Activated CD4-positive, alpha-beta T cell treated with anti-CD3 and anti-CD28 coated beads, Interleukin-2, amount 50 U/mL, for 4 hours (primary cell): Measurements from ENCODE around the gene CFAP20.
"Not testable (repeated sequence)": the region's sequence is repeated elsewhere in the genome, so short reads cannot be mapped to it uniquely, and the experiment has no call there.

Experiments
- DNase-seq, 2 experiments: peaks; one replicate each; pipeline ENCODE4 v3.0.0-alpha.2; 2020

Gene CFAP20

DNA sequence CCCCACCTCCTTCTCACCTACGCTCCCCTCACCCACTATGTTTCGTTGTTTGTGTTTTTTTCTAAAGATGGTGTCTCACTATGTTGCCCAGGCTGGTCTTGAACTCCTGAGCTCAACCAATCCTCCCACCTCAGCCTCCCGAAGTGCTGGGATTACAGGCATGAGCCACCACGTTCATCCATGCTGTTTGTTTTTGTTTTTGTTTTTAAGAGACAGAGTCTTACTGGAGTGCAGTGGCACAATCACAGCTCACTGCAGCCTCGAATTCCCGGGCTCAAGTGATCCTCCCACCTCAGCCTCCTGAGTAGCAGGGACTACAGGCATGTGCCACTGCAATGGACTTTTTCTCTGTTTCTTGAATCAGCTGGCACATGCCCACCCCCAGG lies 33.6 kb downstream of the CFAP20 start:
- DNase-seq: not testable (repeated sequence)

DNA sequence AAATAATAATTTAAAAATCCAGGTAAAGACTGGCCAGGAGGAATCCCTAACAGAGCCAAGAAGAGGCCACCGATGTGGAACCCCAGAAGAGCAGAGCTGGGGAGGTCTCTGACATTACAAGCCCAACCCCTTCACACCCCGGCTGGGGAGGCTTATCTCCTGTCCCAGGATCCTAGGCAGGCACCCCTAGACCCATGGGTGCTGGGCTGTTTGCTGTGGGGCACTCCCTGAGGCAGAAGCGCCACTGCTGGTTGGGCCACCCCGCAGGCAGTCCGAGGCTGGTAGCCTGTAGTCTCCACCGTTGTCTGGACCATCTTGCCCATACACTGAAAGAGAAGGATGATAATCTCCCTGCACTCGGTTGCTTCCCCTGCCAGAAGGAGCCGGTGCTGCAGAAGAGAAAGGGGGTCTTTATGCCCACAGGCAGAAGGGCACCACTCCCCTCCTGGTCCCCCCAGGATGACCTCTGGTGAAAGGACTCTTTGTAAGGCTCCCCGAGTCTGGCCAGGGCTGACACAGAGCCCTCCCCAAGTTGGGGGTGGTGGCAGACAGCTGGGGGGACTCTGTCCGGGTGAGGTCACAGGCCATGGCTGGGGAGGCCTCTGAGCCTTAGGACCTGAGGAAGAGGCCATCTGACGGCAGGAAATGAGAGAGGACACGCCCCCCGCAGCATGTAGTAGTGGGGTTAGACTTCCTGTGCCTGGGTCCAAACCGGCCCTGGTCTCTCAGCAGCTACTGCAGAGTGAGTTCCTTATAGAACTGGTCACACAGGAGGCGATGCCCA lies 34.2 kb downstream of the CFAP20 start:
- no peak for DNase-seq

DNA sequence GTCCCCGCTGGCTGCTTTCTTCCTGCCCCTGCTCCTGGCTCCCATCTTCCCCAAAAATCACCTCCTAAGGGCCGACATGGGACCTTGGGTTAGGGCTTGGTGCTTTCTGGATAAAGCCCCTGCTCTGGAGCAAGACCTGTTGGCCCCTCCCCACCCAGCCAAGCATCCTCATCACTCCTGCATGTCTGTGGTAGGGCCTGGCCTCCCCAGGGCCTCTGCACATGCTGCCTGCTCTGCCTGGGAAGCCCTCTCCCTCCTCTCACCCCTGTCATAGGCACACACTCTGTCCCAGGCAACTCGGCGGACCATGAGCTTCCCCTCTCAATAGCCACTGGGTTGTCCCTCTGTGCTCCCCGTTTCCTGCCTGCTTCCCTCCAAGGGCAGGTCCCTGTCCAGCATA lies 35.2 kb downstream of the CFAP20 start:
- DNase-seq: no peak

DNA sequence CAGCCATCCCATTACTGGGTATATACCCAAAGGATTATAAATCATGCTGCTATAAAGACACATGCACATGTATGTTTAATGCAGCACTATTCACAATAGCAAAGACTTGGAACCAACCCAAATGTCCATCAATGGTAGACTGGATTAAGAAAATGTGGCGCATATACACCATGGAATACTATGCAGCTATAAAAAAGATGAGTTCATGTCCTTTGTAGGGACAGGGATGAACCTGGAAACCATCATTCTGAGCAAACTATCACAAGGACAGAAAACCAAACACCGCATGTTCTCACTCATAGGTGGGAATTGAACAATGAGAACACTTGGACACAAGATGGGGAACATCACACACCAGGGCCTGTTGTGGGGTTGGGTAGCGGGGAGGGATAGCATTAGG lies 38.8 kb downstream of the CFAP20 start:
- DNase-seq: not testable (repeated sequence)

DNA sequence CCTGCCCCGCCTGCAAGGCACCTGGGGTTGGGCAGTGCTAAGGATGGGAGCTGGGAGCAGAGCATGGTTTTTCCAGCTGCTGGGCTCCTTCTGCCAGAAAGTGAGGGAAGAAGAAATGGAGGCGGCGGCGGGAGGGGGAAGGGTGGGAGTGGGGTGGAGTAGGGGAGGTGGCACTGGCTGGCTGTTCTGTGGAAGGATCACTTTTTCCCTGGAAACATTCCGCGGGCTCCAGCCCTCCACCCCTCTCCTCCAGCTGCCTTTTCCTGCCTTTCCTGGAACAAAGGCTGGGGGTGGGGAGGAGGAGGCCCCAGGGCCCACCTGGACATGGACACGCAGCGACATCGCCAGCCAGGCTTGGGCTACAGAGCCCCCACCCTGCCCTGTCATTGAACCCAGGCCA lies 41.1 kb downstream of the CFAP20 start:
- no peak for DNase-seq

DNA sequence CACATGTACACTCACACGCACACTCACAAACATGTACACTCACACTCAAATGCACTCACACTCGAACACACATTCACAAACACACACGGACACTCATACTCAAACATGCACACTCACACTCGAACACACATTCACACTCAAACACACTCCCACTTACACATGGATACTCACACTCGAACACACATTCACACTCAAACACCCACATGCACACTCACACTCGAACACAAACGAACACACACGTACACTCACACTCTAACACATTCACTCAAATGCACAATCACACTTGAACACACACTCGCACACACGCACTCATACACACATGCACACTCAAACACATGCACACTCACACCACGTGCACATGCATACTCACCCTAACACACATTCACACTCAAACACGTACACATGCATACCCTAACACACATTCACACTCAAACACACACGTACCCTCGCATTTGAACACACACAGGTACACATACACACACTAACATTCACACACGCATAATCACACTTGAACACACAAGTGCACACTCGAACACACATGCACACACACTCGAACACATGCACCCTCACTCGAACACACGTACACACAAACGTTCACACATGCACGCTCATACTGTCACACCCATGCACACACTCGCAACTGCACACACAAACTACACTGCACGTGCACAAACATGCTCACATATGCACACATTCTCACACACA lies 41.8 kb downstream of the CFAP20 start:
- DNase-seq: no peak

DNA sequence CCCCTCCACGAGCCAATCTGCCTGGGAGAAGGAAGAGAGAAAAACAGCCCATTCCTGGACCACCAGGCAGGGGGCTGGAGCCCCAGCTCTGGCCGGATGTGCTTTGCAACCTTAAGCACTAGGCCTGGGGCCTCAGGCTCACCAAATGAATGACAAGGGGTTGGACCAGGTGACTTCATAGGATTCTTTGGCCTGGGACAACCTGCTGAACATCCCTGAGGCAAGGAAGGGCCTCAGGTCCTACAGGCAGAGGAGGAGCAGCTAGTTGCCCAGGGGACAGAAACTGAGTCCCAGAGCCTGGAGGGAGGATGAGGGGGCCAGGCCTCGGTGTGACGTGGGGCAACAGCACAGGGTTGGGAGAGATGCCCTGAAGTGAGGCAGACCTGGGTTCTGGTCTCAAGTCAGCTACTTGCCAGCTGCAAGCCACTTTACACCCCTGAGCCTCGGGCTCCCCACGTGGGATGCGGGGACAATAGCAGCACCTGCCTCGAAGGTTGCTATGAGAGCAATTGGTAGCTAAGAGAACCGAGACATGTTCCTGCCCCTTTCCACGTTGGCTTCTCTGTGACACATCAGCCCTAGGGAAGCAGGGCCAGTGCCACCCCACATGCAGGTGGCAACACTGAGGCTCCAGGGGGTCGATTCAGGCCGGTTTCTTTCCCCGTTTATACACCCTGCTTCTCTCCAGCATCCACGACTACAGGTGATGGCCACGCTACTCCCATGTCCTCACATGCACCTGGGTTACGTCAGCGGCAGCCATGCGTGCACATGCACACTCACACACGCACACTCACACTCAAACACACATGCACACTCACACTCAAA lies 42.6 kb downstream of the CFAP20 start:
- DNase-seq: no peak

DNA sequence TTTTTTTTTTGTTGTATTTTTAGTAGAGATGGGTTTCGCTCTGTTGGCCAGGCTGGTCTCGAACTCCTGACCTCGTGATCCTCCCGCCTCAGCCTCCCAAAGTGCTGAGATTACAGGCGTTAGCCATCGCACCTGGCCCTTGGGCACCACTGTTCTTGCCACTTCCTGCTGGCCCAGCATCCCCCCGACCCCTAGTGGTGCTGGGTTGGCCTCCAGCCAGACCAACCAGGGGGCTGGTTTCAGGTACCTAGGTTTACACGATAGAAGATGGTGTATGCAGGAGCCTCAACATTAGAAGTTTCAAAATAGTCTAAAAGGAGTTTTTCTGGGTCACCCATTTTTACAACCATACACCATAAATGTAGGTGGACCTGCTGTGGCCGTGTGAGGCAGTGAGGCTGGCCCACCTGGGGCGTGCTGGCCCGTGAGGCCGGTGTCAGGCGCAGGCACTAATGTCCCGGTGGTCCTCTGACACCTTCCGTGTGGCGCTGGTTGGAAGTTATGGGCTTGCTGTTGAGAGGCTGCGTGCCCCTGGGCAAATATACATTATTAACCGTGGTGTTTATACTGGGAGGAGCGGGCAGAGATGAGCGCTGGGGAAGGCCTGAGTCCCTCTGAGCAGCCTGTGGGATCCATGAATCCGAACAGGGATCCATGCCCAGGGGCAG lies 43.5 kb downstream of the CFAP20 start:
- no peak for DNase-seq

DNA sequence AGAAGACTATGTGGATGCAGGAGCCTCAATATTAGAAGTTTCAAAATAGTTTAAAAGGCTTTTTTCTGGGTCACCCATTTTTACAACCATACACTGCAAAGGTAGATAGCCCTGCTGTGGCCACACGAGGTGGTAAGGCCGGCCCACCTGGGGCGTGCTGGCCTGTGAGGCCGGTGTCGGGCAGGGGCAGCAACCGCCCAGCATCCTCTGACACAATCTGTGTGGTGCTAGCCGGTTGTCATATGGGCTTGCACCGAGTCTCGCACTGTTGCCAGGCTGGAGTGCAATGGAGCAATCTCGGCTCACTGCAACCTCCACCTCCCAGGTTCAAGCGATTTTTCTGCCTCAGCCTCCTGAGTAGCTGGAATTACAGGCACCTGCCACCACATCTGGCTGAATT lies 44.0 kb downstream of the CFAP20 start:
- no peak for DNase-seq

DNA sequence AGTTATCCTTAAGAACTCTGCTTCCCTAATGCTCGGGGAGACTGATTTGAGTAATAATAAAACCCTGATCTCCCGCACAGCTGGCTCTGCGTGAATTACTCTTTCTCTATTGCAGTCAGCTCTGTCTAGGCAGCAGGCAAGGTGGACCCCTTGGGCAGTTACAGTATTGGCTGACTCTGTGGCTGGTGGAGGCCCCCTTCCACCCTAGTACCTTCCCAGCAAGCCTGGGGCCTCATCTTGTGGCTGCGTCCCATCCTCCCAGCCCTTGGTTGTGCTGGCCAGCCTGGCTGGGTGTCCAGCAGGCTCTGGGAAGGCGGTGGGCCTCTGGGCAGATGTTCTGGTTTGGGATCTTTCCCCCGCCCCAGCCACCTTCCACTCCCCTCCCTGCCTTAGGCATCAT lies 44.5 kb downstream of the CFAP20 start:
- DNase-seq: no peak

DNA sequence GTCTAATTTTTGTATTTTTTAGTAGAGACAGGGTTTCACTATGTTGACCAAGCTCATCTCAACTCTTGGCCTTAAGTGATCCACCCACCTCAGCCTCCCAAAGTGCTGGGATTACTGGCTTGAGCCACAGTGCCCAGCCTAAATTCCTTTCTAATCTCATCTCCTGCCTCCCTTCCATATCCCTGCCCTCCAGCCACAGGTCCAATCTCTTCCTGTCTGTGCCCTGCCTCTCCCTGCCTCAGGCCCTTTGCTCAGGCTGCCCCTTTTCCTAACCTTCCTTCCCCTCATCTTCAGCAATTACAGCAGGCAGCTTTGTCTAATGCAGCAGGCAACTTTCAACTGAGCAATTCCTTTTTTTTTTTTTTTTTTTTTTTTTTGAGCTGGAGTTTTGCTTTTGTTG lies 46.8 kb downstream of the CFAP20 start:
- DNase-seq: no peak

DNA sequence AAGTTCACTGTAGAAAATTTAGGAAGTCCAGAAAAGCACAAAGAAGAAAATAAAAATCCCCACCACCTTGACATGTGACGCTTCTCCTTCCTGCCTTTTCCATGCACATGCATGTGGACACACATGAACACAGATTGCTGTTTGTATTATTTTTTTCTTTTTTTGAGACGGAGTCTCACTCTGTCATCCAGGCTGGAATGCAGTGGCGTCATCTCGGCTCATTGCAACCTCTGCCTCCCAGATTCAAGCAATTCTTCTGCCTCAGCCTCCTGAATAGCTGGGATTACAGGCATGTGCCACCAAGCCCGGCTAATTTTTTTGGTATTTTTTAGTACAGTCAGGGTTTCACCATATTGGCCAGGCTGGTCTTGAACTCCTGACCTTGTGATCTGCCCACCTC lies 48.5 kb downstream of the CFAP20 start:
- DNase-seq: not testable (repeated sequence)

DNA sequence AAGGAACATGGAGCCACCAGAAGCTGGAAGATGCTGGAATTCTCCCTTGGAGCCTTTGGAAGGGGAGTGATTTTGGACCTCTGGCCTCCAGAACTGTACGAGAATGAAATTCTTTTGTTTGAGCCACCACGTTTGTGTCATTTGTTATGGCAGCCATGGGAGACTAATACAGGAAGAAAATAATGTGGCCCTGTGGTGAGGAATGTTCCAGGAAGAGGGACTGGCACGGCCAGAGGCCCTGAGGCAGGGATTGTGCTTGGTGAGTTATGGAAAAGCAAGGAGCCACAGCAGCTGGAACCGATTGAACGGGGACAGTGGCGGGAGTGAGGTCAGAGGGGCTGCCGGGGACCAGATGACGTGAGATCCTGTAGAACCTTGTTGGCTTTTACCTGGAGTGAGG lies 51.4 kb downstream of the CFAP20 start:
- DNase-seq: no peak

DNA sequence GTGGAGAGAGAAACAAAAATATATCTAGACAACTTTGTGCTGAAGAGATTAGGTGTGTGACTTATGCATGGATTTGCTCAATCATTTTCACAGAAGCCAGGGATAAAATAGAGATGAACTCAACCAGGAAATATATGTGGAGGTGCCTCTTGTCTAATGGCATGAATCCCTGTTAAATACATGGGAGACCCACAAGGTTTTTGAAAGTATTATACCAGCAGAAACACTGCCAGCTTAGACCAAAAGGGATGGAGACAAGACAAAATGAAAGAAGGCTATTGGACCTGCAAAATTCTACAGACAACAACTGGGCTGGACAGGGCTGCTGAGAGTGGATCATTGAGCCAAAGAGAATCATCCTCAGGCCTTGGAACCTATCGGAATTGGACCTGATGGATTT lies 52.7 kb downstream of the CFAP20 start:
- no peak for DNase-seq

DNA sequence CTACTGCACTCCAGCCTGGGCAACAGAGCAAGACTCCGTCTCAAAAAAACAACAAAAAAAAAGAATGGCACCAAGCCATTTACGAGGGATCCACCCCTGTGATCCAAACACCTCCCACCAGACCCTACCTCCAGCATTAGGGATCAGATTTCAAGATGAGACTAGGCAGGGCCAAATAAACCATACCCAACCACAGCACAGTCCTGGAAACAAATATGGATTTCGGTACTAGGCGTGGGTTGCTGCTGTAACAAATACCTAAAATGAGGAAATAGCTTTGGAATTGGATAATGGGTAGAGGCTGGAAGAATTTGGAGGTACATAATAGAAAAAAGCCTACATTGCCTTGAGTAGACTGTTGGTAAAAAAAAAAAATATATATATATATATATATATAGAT lies 54.5 kb downstream of the CFAP20 start:
- no peak for DNase-seq

DNA sequence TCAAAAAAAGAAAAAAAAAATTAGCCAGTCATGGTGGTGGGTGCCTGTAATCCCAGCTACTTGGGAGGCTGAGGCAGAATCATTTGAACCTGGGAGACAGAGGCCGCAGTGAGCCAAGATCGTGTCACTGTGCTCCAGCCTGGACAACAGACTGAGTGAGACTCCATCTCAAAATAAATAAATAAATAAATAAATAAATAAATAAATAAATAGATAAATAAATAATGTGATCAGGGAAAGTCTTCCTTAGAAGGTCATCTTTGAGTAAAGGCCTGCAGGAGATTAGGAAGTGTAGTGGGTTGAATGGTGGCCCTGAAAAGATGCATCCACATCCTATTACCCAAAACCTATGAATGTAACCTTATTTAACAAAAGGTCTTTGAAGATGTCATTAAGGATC lies 56.1 kb downstream of the CFAP20 start:
- DNase-seq: not testable (repeated sequence)

DNA sequence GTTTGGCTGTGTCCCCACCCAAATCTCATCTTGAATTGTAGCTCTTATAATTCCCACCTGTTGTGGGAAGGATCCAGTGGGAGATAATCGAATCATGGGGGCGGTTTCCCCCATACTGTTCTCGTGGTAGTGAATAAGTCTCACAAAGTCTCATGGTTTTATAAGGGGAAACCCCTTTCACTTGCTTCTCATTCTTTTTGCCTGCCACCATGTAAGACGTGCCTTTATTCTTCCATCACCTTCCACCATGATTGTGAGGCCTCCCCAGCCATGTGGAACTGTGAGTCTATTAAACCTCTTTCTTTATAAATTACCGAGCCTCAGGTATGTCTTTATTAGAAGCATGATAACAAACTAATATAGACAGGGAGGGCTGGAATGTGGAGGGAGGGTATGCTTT lies 57.0 kb downstream of the CFAP20 start:
- DNase-seq: not testable (repeated sequence)

DNA sequence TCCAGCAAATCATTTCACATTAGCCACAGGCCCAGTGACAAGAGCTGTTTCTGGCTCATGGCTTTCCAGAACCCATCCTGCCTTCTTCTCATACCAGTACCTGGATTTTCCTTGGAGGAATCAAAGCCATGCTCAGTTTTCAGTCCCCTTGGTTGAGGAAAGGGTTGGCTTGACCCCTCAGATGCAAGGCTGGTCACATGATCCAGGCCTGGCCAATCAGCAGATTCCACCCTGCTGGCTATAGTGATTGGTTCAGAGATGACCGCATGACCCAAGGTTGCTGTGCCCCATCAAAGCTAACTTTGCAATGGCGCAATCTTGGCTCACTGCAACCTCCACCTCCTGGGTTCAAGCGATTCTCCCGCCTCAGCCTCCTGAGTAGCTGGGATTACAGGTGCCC lies 58.6 kb downstream of the CFAP20 start:
- DNase-seq: no peak
